Measurements from ENCODE around the gene ATP6V0E1.

The ATP6V0E1 gene

DNA sequence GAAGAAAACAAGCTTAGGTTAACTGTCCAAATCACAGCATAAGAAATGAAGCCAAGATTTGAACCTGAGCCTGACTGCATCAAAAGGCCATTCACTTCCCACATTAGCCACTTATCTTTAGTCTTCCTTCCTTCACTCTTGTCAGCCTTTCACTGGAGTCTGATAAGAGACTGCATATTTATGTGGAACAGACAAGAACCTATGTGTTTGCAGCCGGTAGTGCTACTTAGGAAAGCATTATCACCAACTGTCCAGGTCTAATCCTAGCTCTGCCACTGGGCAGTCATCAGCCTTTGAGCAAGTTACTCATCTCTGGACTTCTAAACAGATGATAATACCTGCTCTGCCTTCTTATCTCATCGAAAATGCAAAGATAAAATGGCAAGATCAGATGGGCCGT lies 12.1 kb upstream of the ATP6V0E1 start:
- TF ChIP-seq, protein P1, sequence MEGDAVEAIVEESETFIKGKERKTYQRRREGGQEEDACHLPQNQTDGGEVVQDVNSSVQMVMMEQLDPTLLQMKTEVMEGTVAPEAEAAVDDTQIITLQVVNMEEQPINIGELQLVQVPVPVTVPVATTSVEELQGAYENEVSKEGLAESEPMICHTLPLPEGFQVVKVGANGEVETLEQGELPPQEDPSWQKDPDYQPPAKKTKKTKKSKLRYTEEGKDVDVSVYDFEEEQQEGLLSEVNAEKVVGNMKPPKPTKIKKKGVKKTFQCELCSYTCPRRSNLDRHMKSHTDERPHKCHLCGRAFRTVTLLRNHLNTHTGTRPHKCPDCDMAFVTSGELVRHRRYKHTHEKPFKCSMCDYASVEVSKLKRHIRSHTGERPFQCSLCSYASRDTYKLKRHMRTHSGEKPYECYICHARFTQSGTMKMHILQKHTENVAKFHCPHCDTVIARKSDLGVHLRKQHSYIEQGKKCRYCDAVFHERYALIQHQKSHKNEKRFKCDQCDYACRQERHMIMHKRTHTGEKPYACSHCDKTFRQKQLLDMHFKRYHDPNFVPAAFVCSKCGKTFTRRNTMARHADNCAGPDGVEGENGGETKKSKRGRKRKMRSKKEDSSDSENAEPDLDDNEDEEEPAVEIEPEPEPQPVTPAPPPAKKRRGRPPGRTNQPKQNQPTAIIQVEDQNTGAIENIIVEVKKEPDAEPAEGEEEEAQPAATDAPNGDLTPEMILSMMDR (IDR thresholded peaks at IDR 0.05; ENCODE audit: control insufficient read depth, extremely low read depth, insufficient read depth): no peak
- H3K4me3 ChIP-seq (ENCODE audit: low read depth, low read length): no peak overlapping the region
- DNase-seq (ENCODE audit: low read depth): no peak

DNA sequence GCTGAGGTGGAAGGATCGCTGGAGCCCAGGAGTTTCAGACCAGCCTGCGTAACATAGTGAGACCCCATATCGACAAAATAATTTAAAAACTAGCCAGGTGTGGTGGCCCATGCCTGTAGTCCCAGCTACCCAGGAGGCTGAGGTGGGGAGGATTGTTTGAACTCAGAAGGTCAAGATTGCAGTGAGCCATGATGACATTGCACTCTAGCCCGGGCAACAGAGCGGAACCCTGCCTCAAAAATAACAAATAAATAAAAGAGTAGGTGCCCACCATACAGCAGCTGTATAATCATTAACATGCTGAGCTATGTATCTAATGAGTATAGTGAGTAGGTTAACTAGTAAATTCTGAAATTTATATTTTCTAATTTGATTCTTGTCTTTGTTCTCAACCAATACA lies 11.0 kb upstream of the ATP6V0E1 start:
- TF ChIP-seq, protein P1 (IDR thresholded peaks at IDR 0.05; ENCODE audit: control insufficient read depth, extremely low read depth, insufficient read depth): no peak
- DNase-seq (ENCODE audit: low read depth): no peak
- H3K4me3 ChIP-seq (ENCODE audit: low read depth, low read length): no peak overlapping the region

DNA sequence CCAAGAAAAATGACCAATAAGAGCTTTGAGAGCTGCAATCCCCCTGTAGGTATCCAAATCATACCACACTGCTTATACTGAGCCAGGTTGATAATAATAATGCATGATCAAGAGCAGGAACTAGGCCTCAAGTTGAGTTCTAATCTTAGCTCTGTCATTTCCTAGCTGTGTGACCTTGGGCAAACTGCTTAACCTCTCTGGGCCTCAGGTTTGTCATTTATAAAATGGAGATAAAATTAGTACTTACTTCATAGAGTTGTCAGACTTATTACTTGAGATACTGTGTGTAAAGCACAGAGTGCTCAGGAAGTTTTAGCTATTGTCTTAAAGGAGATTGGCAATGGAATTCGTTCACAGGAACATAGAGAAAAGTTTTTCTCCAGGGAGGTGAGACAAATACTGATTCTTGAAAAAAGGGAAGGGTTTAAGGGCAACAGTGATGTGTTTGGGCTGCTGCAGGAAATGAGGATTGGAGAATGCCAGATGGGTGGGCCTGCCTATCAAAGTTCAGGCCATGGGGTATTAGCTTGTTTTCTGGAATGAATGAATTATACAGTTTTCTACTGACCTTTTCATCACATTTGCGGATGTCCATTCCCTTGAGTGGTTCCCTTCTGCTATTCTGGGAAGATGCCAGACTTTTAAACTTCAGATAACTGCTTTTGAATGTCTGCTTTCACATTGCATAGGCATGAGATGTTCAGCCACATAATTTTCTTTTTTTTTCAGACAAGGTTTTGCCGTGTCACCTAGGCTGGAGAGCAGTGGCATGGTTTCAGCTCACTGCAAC lies 10.2 kb upstream of the ATP6V0E1 start:
- TF ChIP-seq, protein P1 (IDR thresholded peaks at IDR 0.05; ENCODE audit: control insufficient read depth, extremely low read depth, insufficient read depth): no peak
- DNase-seq (ENCODE audit: low read depth): no peak
- H3K4me3 ChIP-seq (ENCODE audit: low read depth, low read length): no peak overlapping the region

DNA sequence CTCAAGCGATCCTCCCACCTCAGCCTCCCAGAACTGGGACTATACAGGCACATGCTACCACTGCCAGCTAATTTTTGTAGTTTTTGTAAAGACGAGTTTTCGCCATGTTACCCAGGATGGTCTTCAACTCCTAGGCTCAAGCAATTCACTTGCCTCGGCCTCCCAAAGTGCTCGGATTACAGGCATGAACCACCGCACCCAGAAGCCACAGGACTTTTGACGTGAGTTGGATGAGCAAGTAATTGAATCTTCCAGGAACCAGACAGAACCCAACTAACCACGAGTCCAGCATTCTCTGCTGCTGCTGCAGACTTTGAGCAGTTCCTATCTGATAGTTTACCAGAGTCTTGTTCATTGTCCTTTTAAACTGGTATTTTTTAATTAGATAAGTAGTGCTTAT lies 9.6 kb upstream of the ATP6V0E1 start:
- no peak for DNase-seq (ENCODE audit: low read depth)
- no peak overlapping the region for H3K4me3 ChIP-seq (ENCODE audit: low read depth, low read length)
- TF ChIP-seq, protein P1 (IDR thresholded peaks at IDR 0.05; ENCODE audit: control insufficient read depth, extremely low read depth, insufficient read depth): no peak

DNA sequence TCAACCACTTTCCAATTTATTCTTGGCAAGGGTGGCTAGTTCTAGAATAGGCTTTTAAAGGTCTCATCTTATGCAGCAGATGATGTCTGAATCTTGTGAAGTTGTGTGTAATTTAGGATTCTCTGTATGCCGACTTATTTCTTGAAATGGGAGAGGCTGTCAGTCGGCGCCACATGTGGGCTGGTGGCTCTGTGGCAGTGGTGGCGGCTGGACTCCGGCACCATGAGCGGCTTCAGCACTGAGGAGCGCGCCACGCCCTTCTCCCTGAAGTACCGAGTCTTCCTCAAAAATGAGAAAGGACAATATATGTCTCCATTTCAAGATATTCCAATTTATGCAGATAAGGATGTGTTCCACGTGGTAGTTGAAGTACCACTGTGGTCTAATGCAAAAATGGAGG lies 8.3 kb upstream of the ATP6V0E1 start:
- TF ChIP-seq, protein P1 (IDR thresholded peaks at IDR 0.05; ENCODE audit: control insufficient read depth, extremely low read depth, insufficient read depth): no peak
- DNase-seq (ENCODE audit: low read depth): no peak

DNA sequence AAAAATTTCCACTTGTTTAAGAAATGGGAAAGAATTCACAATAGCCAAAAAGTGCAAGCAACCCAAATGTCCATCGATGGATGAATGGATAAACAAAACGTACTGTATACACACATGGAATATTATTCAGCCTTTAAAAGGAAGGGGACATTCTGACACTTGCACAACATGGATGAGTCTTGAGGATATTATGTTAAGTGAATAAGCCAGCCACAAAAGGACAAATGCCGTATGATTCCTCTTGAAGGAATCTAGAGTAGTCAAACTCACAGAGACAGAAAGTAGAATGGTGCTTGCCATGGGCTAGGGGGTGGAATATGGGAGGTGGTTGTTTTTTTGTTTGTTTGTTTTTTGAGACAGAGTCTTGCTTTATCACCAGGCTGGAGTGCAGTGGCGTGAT lies 3.8 kb upstream of the ATP6V0E1 start:
- no peak overlapping the region for H3K4me3 ChIP-seq (ENCODE audit: low read depth, low read length)
- TF ChIP-seq, protein P1 (IDR thresholded peaks at IDR 0.05; ENCODE audit: control insufficient read depth, extremely low read depth, insufficient read depth): no peak

More for the DNA sequence above, 8.3 kb upstream of the ATP6V0E1 start:
- H3K4me3 ChIP-seq (ENCODE audit: low read depth, low read length): no peak overlapping the region

DNA sequence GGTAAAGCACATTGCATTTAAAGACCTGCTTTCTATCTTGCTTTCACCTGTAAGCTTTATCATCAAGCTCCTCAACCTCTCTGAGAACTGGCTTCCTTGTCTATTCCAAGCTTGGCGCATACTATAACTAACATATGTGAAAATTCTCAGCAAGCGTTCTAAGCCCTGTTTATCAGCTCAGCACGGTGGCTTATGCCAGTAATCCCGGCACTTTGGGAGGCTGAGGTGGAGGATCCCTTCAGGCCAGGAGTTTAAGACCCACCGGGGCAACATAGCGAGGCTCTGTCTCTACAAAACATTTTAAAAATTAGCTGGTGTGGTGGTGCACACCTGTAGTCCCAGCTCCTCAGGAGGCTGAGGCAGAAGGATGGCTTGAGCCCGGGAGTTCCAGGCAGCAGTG lies 1.6 kb upstream of the ATP6V0E1 start:
- H3K4me3 ChIP-seq (ENCODE audit: low read depth, low read length): no peak overlapping the region
- TF ChIP-seq, protein P1 (IDR thresholded peaks at IDR 0.05; ENCODE audit: control insufficient read depth, extremely low read depth, insufficient read depth): no peak
- no peak for DNase-seq (ENCODE audit: low read depth)

More for the DNA sequence above, 3.8 kb upstream of the ATP6V0E1 start:
- DNase-seq (ENCODE audit: low read depth): no peak

Data from LNCaP clone FGC (cell line).